GM21528 (cell line): ENCODE measurements around the gene NALCN.
A peak's percentile ranks its signal among the peaks of the same experiment; 100 is the strongest.

ENCODE experiments used
- ATAC-seq: cut with Tn5 transposase; IDR thresholded peaks from one replicate; pipeline ENCODE4 v1.9.1; 2021; ENCODE audit warnings: mild to moderate bottlenecking, moderate library complexity; ENCODE audit not compliant: unreplicated experiment, low FRiP score

The NALCN gene

DNA sequence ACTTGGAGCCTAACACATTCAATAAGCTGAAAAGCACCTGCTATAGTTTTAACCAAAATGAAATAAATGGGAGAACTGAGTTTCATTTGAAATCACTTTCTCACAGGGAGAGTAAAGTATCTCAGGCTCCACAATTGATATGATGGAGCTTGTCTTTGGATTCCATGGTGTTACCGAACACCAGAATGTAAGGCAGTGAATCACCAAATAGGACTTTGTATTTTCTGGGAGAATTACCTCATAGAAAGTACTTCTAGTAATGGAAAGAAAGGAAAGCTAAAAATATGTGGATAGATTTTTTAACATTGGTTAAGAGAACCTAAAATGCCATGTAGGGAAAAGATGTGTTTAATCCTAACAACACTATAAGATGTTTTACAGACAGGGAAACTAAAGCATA lies 123.6 kb downstream of the NALCN start:
- no peak for ATAC-seq

DNA sequence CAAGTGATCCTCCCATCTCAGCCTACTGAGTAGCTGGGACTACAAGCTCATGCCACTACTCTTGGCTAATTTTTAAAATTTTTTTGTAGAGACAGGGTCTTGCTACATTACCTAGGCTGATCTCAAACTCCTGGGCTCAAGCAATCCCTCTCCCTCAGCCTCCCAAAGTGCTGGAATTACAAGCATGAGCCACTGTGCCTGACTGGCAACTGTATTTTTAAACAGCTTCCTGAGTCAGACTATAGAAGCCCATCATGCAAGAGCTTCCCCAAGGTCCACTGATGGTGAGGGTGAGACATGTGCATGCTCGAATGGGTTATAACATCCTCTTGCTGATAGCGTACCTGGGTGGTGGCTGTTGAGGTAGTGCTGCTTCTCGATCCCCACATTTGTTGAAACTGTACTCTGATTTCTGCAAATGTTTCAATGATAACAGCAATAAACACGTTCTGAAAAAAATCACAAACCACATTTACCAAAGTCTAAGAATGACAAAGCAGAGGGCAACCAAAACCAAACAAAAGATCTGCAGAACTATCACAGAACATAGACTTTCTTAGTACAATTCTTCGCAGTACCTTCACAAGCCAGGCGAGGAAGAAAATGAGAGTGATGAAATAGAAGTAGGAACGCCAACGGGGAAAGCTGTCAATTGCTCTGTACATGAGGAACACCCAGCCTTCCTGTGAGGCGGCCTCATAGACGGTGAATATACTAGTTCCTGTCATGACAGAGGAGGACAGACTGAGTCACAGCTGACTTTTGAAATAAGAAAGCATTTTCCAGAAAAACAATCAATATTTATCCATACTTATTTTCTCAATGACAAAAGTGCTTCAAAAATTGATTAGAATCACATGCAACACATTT lies 124.4 kb downstream of the NALCN start:
- no peak for ATAC-seq

DNA sequence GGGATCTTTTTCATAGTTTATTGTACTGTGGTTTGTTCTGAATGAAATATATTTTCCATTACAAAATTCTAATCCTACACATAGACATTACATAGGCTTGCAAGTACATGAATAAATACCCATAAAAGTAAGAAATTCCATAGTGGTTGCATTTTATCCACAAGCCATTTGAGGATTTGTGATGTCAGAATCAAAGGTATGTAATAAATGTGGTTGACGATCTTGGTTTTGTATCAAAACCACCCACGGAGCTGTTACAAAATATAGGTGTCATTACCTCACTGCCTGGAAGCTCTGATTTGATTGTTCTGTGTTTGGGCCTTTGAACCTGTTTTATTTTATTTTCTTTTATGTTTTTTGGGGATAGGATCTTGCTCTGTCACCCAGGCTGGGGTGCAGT lies 125.1 kb downstream of the NALCN start:
- no peak for ATAC-seq

- ATAC-seq: no peak
These were observed 126.5 kb downstream of the NALCN start for GRCh38 chr13:101289764-101290163.

- ATAC-seq: no peak
These were observed 132.5 kb downstream of the NALCN start for GRCh38 chr13:101283782-101284181.

GRCh38 chr13:101272886-101273285 lies 143.4 kb downstream of the NALCN start:
- ATAC-seq: no peak

- no peak for ATAC-seq
These were observed 144.5 kb downstream of the NALCN start for GRCh38 chr13:101271681-101272245.

- no peak for ATAC-seq
These were observed 148.7 kb downstream of the NALCN start for GRCh38 chr13:101267656-101268055.

DNA sequence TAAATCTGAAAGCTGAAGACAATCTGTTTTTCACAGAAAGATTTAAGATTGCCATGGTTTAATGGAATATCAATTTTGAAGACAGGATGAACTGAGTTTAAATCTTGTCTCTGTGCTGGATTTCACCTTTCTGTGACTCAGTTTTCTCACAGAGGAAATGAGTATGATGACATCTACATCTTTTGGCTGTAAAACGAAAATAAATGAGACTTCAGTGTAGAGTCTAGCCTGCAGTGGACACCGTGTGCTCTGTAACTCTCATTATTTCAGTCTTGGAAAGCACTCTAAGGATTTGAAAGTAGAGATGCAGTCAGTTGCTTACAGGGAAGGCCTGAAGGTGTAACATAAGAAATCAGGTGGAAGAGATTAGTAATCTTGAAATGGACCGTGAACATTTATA lies 150.4 kb downstream of the NALCN start:
- no peak for ATAC-seq

DNA sequence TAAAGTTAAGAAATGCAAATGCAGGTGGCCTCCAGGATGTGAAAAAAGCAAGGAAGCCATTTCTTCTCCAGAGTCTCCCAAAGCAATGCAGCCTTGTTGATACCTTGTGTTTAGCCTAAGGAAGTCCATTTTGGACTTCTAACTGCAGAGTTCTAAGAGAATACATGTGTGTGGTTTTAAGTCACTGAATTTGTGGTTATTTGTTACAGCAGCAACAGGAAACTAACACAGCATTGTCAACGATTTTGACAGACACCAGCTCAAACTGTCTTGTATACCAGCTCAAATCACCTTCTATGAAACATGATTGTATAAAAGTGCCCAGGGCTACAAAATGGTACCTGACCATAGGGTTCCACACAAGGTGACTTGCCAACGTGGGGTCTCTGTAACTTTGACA lies 151.4 kb downstream of the NALCN start:
- ATAC-seq: no peak

- ATAC-seq: peak; percentile 59
These were observed 154.0 kb downstream of the NALCN start for GRCh38 chr13:101262306-101262705.

DNA sequence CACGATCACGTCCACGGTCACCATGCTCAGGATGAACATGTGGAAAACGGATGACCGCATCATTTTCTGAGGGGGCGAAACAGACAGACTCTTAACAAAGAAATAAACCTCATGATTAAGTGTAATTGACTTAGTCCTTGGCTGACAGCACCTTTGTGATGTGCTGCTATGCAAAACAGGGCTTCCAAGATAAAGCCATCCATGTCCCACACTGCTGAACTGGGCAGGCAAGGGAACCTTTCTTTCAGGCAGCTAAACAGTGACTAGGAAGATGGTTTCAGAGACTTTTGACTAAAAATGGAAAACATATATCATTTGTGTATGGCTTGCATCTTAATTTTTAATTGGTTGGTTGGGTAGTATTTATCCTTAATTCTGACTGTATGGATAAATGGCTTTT lies 157.8 kb downstream of the NALCN start:
- no peak for ATAC-seq

DNA sequence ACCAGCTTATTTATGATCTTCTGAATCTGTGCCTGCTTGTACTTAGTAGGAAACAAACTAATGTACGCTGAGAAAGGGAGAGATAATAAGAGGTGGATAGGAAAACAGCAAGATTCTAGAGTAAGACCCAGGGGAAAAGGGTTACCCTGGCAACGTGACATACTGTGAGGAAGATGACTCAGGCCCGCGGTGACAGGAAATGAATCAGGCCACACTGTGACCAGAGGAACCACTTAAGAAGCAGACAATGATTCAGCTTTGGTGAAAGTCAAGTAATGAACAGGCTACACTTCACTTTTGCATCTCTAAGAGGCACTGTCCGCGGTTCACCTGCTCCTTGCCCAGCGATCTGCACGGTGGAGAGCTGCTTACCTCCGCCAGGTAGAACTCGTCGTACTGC lies 158.2 kb downstream of the NALCN start:
- peak; percentile 94 for ATAC-seq

DNA sequence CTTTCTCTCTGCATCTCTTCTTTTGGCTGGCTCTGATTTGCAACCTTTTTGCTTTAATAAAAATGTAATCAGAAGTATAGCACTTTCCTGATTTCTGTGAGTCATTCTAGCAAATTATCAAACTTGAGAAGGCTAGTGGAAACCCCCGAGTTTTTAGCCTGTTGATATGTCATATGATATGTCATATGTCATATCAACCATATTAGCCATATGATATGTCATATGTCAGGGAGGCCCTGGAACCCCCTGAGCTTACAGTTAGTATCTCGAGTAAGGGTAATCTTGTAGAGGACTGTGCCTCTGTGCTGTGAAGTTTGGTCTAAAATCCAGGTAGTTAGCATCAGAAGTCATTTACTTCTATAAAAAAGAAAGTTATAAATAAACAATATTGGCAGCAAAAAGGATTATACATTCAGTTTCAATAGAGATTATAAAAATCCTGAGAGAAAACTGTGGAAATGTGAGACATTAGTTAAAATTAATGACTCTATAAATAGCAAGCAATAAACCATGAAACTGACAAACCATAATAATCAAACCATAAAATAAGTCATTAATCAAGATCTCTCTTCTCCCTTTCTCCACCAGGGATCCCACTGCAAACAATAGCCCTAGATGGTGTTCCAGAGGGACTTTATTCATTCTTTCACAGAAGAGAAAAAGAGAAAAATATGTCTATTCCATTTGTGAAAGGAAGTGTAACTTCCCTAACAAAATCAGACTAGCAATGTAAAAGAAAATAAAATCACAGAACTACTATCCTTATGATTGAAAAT lies 167.4 kb downstream of the NALCN start:
- no peak for ATAC-seq

DNA sequence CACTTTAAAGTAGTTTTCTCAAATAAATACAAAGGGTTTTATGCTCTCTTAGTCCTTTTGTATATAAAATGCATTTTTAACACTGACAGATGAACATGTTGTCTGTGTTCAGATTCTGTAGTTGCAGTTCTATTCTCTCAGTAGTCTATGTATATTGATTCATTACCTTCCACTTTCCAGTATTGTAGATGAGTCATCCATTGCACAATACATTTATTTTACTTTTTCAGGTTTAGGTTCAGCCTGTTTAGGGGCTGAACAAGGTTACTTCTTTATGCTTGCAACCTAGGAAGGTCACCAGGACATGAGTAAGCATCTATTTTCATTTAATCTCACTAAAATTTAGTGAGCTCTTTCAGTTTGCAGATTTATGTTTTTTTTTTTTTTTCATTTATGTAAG lies 173.6 kb downstream of the NALCN start:
- ATAC-seq: no peak

DNA sequence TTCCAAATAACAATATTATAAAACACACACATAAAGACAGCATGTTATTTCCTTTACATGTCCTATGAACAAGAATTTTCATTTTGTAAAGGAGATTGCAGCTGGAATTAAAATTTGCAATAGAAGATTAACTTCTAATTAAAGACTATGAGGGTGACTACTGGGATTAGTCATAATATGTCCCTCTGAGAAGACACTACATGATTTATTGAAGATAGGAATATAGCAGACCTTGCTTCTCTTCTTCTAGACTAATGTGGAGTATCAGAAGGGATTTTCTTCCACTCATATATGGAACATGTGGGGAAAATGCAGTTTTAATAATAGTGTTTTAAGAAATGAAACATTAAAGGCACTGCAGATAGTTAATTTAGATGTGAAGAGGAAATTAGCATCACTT lies 177.8 kb downstream of the NALCN start:
- no peak for ATAC-seq

- no peak for ATAC-seq
These were observed 184.4 kb downstream of the NALCN start for GRCh38 chr13:101231751-101232428.

- no peak for ATAC-seq
These were observed 185.9 kb downstream of the NALCN start for GRCh38 chr13:101230271-101230890.

- no peak for ATAC-seq
These were observed 196.6 kb downstream of the NALCN start for GRCh38 chr13:101219609-101220265.

GRCh38 chr13:101218484-101218883 lies 197.8 kb downstream of the NALCN start:
- ATAC-seq: no peak
